Measurements from ENCODE around the gene CCDC61.

The CCDC61 gene

DNA sequence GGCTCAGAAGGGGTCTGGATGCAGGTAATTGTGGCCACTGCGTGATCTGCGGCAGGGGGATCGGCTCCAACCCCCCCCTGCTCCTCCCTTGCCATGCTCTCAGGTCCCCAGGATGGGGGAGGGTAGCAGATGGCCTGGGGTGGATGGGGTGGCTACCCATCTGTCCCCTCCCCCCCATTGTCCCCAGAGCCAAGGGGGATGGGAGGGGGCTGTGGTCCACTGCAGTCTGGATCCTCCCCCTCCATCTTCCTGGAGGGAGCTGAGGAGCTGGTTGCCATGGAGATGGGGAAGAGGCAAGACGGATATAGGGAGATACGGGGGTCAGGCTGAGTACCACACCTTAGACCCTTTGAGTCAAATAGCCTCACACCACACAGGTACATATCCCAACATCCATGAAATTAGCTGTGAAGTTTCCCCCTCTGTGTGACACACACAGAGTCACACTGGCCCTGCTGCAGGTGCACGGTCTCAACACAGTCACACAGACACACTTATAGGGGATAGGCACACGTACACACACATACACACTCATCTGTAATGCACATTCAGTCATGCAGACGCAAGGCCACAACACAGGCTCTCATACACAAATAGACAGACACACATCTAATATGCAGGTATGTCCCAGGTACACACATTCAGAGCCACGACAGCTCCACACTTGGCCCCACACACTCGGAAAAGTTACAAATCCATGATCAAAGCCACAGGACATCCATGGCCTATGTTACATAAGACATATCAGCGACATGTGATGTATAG is 19.8 kb upstream of the CCDC61 start:
- DNase-seq (ENCODE audit: low spot score) = no peak

DNA sequence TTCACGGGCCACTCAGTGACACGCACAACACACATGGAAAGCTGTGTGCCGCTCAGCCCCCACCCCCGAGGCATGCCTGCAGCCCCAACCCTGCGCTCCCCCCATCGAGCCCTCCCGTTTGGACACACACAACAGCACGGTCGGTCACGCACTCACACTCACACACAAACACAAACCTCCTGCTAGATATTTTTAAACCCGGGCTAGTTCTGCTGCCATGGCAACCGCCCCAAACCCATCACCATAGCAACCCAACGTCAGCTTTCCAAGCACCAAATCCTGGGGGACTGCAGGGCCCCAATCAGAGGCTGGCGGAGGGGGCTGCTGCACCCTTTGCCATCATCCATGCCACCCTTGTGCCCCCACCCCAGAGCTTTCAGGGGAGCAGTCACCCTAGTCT is 19.1 kb upstream of the CCDC61 start:
- DNase-seq (ENCODE audit: low spot score) = no peak

DNA sequence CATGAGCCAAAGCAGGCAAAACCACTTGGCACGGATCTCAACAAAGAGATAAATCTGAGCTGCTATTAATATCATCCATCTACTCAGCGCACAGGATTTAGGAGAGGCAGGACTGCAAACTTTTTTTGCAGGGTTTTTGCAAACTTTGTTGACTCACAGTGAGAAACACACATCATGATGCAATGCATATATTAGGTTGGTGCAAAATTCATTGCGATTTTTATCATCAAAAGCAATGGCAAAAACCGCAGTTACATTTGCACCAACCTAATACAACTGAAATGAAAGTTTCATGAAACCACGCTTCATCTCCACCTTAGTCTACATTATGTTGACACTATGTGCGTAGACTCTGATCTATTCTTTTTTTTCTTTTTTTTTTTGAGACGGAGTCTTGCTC is 17.1 kb upstream of the CCDC61 start:
- DNase-seq (ENCODE audit: low spot score) = no peak

DNA sequence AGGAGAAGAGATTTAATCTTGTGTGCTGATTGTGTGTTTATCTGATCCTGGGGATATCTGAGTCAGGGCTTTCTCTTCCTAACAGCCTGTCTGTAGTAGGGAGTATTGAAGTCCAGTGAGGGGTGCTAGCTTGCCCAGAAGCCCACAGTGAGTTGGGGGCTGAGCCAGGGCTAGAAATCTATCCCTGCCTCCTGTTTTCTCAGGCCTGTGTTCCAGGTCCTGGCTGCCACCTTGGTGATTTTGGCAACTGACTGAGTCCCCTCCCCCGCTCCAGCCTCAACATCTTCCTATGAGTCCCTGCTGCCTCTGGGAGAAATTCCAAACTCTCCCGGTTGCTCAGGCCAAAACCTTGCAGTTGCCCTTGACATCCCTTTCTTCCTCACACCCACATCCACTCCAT is 13.9 kb upstream of the CCDC61 start:
- DNase-seq (ENCODE audit: low spot score) = no peak

DNA sequence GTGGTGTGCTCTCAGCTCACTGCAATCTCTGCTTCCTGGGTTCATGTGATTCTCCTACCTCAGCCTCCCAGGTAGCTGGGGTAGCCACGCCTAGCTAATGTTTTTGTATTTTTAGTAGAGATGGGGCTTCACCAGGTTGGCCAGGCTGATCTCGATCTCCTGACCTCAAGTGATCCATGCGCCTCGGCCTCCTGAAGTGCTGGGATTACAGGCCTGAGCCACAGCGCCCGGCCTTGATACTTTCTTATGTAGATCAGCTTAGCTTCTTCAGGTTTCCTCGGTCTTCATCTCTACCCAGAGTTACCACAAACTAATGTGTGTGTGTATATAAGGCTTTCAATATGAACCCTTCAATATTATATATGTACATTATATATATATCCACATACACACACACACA is 9.9 kb upstream of the CCDC61 start:
- no peak for DNase-seq (ENCODE audit: low spot score)

DNA sequence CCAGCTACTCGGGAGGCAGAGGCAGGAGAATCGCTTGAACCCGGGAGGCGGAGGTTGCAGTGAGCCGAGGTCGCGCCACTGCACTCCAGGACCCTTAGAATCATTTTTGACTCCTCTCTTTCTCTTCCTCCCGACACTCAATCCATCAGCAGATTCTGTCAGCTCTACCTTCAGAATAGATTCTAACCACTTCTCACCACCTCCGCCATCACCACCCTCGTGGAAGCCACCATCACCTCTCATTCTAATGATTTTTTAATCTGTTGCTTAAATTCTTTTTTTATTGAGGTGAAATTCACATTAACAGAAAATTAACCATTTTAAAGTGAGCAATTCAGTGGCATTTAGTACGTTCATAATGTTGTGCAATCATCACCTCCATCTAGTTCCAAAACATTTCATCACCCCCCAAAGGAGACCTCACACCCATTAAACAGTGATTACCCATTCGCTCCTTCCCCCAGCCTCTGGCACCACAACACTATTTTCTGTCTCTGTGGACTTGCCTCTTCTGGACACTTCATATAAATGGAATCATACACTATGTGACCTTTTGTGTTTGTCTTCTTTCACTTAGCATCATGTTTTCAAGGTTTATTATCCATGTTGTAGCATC is 5.0 kb upstream of the CCDC61 start:
- DNase-seq (ENCODE audit: low spot score) = no peak

DNA sequence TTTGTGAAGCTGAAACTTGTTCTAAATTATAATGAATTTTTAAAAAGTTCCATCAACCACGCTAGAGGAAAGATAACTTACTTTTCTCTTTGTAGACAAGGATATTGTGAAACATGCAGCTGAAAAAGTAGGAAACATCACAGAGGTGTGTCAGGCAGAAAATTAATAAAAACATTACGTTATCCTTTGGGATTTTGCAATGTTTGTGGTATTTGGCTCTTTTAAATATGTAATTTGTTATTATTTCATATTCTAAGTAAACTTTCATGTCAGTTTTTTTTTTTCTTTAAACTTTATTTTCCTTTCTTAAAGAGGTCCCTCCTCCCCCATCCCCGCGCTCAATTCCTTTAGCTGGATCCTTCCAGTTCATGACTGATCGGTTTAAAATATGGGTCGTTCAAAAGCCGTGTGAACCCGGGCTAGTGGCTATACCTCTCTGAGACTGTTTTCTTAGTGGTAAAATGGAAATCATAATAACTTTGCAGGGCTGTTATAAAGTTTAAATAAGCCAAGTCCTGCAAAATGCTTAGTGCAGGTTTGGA is 740 bp upstream of the CCDC61 start:
- no peak for DNase-seq (ENCODE audit: low spot score)

DNA sequence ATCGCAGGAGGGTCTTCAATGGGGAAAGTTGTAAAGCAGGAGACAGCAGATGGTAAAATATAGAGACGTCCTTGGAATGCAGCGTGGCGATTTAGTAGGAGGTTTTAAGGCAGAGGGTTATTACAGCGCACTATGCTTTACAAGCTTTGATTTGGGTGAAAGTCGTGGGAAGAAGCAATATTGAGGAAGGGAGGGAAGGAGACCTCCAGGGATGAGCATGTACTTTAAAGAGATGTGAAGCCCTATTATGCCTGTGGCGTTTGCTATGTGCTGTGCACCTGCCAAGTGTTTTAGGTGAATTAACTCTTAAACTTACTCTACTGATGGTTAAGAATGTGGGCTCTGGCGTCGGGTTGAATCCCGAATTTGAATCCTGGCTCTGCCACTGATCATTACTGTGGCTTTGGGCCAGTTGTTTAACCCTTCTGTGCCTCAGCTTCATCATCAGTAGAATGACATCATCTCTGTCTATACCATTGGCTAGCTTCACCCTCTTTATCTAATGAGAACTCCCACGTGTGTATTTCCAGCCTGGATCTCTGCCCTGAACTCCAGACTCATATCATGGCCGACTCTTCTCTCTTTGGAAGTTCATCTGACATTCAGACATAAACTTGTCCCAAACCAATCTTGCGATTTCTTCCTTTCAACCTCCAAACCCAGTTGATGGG is 583 bp downstream of the CCDC61 start:
- DNase-seq (ENCODE audit: low spot score) = no peak

DNA sequence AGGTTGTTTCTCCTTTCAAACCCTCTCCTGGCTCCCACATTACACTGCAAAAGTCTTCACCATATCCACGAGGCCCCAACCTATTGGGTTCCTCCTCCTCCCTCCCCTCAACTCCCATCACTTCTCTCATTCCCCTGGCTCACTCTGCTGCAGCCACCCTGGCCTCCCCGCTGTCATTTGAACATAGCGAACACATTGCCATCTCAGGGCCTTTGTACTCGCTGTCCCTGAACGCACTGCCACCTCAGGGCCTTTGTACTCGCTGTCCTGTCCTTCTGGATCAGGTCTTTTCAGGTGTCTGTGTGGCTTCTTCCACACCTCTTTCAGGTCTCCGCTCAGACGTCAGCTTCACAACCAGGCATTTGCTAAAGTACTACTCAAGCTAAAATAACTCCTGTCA is 1.7 kb downstream of the CCDC61 start:
- no peak for DNase-seq (ENCODE audit: low spot score)

DNA sequence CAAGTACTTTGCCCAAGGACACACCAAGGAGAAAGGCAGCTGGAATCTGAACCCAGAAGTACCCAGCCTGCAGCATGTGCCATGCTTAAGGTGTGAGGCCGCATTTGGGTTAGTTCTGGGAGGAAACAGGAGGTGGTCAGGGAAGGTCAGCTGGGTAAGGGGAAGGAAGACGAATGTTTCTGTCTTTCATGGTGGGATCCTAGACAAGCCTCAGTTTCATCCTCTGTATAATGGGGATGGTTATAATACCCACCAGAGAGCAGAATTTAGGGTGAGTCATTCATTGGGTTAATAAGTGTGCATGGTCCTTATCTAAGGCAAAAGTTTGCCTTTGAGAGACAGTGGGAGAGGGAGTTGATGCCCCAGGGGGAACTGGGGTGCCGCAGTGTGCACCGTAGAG is 3.6 kb downstream of the CCDC61 start:
- no peak for DNase-seq (ENCODE audit: low spot score)

DNA sequence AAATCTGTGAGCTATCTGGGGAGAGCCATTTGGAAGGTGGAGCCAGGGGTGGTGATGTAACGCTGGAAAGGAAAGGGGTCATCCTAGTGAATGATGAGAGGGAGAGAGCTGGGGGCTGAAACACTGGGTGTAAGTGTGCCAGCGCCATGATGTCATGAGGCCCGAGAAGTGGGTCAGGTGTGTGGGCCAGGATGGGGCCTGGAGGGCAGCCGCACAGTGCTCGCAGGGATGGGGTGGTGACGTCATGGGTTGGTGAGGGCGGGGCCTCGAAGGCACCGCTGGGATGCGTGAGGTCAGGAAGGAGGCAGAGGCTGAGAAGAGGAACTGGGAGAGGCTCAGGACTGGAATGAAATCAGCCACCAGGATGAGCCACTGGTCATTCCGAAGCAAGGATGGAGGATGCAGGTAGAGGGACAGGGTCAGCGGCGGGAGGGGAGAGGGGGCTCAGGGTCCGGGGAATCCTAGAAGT is 4.4 kb downstream of the CCDC61 start:
- no peak for DNase-seq (ENCODE audit: low spot score)

DNA sequence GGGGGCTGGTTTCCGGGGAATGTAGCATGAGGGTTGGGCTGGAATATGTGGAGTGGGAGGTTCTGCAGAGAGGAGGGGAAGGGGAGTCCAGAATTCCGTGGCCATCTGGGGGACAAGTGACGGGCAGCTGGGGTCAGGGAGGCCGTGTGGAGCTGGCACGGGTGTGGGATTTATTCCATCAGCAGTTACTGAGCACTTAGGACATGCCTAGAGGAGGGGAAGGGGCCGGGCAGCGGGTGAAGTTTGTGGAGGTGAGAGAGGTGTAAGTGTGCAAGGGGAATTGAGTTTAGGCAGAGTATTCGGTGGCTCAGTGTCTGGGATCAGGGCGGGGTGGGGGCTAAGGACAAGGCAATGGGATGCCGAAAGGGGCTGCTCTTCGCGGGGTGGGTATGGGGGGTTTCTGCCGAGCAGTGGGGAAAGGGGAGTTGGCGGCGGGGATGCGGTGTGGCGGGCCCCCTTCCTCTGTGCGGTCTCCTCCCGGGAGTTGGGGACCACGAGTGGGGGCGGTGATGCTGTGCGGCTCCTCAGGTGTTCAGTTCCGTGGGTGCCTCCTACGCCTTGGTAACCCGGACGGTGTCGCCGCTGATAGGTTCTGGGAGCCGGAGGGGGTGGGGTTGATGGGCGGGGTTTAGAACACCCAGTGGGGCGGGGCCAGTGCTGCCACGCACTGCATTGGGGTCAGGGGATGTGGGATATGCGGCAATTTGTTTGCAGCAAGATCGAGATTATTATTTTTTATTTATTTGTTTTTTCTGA is 5.4 kb downstream of the CCDC61 start:
- peak; percentile 34 for DNase-seq (ENCODE audit: low spot score)

DNA sequence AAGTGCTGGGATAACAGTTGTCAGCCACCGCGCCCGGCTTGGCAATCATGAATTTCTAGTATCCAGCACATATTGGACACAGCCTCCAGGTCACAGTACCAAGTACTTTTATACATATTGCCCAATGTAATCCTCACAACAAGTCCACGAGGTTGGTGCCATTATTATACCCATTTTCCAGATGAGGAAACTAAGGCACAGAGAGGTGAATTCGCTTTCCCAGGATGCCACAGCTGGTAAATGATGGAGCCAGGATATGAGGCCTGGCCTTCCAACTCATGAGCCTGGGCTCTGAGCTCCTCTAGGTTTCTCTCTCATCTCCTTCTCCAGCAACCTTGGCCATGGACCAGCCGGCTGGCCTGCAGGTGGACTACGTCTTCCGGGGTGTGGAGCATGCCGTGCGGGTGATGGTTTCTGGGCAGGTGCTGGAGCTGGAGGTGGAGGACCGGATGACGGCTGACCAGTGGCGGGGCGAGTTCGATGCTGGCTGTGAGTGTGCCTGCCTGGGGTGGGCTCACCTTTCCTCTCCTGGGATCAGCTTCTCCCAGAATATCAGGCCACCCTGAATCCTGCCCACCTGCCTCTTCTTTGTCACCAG is 7.5 kb downstream of the CCDC61 start:
- DNase-seq (ENCODE audit: low spot score) = no peak

DNA sequence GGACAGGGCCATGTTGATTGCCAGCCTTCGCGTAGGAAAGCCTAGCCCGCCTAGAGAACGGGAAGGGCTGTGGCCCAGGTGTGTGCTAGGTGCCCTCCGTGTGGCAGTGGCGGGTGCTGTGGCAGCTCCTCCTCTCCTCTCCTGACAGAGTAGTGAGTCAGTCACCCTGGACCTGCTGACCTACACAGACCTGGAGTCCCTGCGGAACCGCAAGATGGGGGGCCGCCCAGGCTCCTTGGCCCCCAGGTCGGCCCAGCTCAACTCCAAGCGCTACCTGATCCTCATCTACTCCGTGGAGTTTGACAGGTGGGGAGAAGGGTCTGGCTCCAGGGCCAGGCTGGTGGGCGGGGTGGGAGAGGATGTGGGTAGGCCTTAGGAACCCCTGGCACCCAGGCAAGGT is 11.1 kb downstream of the CCDC61 start:
- no peak for DNase-seq (ENCODE audit: low spot score)

DNA sequence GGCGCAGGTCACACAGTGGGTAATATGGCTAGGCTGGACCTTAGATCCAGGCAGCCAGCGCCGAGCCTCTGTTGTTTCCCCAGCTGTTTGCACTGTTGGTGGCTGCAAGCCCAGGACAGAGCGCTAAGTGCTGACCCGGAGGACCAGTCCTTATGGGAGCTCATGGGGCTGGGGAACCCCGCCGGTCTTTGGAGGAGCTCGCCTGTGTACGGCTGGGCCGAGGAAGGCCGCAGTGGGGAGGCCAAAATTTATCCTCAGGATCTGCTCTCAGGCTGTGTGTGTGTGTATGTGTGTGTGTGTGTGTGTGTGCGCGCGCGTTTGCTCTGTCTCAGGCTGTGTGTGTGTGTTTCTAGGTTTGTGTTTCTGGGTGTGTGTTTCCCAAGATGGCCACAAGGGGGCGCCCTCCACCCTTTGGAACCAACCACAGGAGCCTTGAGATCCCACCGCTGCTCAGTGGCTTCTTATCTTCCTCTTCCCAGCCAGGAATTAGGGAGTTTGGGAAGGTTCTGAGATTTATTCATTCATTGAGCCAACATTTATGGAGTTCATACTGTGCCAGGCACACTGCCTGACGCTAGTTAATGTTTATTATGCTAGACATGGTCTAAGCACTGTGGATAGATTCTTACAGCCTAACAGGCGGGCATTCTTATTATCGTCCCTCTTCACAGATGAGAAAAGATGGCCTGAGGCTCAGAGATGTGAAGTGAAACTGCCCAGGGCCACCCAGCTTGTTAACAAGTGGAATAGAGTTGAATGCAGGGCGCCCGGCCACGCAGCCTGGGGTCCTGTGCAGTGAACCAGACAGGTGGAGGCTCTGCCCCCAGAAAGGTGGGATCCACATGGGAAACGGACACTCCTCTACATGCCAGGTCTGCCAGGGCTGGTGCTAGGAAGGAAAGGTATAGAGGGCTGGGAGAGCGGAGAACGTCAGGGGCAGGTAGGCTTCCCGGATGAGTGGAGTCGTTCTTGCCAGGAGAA is 14.6 kb downstream of the CCDC61 start:
- peak; percentile 80 for DNase-seq (ENCODE audit: low spot score)

DNA sequence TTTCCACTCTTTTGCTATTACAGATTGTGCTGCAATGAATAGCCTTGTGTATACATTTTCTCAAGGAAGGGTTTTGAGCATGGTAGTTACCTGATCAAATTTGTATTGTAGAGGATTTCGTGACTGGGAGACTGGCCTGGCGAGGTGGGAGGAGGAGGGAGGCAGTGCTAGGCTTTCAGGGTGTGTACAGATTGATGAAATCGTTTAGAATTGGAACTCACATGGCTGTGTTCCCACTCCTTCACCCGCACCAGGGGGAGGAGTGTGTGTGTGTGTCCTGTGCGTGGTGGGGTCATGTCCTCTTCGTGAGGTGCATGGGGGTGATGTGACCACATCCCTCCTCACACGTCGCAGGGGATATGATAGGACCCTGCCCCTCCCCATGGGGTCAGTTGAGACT is 19.3 kb downstream of the CCDC61 start:
- DNase-seq (ENCODE audit: low spot score) = no peak

DNA sequence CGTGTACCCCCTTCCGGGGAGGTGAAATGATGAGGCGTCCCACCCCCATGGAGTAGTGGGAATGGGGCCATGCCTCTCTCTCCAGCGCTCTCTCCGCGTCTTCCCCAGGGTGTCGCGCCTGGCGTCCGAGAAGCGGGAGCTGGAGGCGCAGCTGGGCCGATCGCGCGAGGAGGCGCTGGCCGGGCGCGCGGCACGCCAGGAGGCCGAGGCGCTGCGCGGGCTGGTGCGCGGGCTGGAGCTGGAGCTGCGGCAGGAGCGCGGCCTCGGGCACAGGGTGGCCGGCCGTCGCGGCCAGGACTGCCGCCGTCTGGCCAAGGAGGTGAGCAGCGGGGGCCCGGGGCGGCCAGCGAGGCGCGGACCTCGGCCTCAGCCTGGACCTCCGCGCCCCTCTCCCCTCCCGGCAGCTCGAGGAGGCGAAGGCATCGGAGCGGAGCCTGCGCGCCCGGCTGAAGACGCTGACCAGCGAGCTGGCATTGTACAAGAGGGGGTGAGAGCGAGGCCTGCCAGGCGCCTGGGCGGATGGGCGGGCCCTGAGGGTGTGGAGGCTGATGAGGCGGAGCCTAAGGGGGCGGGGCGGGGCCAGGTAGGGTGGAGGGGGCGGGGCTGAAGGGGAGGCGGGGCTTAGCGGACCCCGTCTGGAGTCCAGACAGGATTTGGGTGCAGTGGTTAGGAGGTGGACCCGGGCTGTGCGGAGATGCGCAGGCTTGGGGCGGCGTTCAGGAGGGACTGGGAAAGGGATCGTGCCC is 19.8 kb downstream of the CCDC61 start:
- peak; percentile 47 for DNase-seq (ENCODE audit: low spot score)

DNA sequence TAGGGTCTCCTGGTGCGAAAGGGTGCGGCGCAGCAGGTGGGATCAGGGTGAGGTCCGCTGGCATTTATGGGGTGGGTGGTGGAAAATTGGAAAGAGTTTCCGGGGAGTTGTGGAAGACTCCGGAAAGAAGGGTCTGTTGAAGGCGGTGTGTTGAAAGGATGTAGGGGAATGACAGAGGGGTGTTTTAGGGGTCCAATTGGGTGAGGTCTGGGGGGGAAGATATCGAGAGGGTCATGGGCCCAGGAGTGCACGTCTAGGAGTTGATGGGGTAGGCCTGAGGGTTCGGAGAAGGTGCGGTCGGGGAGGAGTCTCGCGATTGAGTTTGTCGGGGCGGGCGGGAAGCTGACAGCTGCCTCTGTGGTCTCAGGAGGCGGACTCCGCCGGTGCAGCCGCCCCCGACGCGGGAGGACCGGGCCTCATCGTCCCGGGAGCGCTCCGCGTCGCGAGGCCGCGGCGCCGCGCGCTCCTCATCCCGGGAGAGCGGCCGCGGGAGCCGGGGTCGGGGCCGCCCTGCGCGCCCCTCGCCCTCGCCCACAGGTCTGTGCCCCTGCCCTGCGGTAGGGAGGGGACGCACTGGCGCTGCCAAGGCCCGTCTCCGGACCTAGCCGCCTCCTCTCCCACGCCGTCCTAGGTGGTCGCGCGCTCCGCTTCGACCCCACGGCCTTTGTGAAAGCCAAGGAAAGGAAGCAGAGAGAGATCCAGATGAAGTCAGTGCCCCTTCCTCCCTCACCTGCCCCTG is 20.6 kb downstream of the CCDC61 start:
- DNase-seq (ENCODE audit: low spot score) = no peak

DNA sequence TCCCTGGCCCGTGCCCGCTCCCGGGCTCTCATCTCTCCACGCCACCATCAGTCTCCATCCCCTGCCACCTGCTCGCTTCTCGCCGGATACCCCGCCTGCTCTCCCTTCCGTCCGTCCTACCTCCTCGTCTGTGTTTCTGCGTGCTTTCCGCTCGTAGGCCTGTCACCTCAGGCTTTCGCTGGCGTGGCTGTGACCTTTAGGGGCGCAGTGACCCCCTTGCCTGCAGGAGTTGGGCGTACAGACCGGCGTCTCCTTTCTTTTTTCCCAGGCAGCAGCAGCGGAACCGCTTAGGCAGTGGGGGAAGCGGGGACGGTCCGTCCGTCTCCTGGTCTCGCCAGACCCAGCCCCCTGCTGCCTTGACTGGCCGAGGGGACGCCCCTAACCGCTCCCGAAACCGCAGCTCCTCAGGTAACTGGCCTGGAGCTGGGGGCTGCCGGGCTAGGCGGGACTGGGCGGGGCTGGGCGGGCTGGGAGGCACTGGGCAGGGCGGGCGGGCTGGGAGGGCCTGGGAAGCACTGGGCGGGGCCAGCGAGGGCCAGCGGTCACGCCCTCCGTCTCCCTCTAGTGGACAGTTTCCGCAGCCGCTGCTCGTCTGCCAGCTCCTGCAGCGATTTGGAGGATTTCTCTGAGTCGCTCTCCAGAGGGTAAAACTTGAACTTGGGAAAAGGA is 21.3 kb downstream of the CCDC61 start:
- DNase-seq (ENCODE audit: low spot score) = peak; percentile 88

Measured in hematopoietic multipotent progenitor cell treated with erythropoietin and hydrocortisone succinate and interleukin-3 and kit ligand, for 17 days (in vitro differentiated cells).